Subcutaneous adipose tissue (tissue), 4 donors: ENCODE results near the gene CSMD2. TPM values are rescaled to one million over a fixed set of nuclear protein-coding genes. Genes with fewer than 3 reads are reported as not detected.

Experiments
- total RNA-seq, 4 donors: library from RNA; depleted of rRNA; stranded (reverse); fragments of >200 nt; gene quantifications; one replicate each; pipeline ENCODE4 v1.1.0, GENCODE V29; 2016
- TF ChIP-seq, protein P1 (sequence below): fragments of 450-650 bp; IDR thresholded peaks from one replicate; pipeline ENCODE4 v1.5.1; 2016; ENCODE audit warnings: low read depth, mild to moderate bottlenecking, control low read depth, antibody characterized with exemption, moderate library complexity

Gene CSMD2
- total RNA-seq, 4 donors from 2014 or later, result 0.38 to 4.4 (median 1.00) TPM

- TF ChIP-seq, protein P1, sequence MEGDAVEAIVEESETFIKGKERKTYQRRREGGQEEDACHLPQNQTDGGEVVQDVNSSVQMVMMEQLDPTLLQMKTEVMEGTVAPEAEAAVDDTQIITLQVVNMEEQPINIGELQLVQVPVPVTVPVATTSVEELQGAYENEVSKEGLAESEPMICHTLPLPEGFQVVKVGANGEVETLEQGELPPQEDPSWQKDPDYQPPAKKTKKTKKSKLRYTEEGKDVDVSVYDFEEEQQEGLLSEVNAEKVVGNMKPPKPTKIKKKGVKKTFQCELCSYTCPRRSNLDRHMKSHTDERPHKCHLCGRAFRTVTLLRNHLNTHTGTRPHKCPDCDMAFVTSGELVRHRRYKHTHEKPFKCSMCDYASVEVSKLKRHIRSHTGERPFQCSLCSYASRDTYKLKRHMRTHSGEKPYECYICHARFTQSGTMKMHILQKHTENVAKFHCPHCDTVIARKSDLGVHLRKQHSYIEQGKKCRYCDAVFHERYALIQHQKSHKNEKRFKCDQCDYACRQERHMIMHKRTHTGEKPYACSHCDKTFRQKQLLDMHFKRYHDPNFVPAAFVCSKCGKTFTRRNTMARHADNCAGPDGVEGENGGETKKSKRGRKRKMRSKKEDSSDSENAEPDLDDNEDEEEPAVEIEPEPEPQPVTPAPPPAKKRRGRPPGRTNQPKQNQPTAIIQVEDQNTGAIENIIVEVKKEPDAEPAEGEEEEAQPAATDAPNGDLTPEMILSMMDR, result no peak
These were observed 301.3 kb downstream of the CSMD2 start, which contains the start of gene HMGB4 for GRCh38 chr1:33863779-33864178. TSS of gene HMGB4 (plus strand) at chr1:33864079. CDS start at chr1:33864192, 113 bp downstream.

DNA sequence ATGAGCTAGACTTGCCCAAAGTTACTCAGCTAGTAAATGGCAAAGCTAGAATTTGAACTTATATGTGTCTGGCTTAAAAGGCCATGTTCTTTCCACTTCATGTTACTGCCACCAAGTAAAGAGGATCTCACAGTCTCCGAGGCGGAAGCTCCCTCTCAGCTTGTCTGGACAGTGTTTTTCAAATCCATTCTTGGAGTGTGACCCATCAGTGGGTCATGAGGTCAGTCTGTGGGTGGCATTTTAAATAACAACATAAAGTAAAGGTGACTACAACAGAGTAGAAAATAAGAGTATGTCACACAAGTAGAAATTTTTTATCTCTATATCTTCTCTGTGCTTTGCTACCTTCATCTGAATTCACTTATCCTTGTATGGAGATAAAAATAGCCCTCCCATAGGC is 304.4 kb downstream of the CSMD2 start:
- TF ChIP-seq, protein P1, result no peak

GRCh38 chr1:33854091-33854490 is 310.9 kb downstream of the CSMD2 start:
- TF ChIP-seq, protein P1, result no peak

GRCh38 chr1:33853431-33853830 is 311.6 kb downstream of the CSMD2 start:
- TF ChIP-seq, protein P1, result no peak

- TF ChIP-seq, protein P1, result no peak
These were observed 312.3 kb downstream of the CSMD2 start for GRCh38 chr1:33852711-33853110.

GRCh38 chr1:33850481-33850880 is 314.5 kb downstream of the CSMD2 start:
- TF ChIP-seq, protein P1, result no peak

GRCh38 chr1:33849211-33849610 is 315.8 kb downstream of the CSMD2 start:
- TF ChIP-seq, protein P1, result no peak
